Middle frontal gyrus (tissue), 1 donor: Measurements from ENCODE around the gene DCN.
"Not testable (repeated sequence)": the region's sequence is repeated elsewhere in the genome, so short reads cannot be mapped to it uniquely, and the experiment has no call there.

Experiments
- DNase-seq: peaks from one replicate; pipeline ENCODE4 v3.0.0-alpha.2; 2015; ENCODE audit warnings: low spot score; ENCODE audit errors: extremely low spot score

DCN gene

GRCh38 chr12:91182636-91183455 is at the start of gene DCN:
TSS of gene DCN (minus strand) at chr12:91182817. CDS start at chr12:91178552, 4,265 bp downstream.
- no peak for DNase-seq

GRCh38 chr12:91230841-91231240 is 48.2 kb upstream of the DCN start:
- DNase-seq = no peak

- no peak for DNase-seq
Observed at GRCh38 chr12:91226951-91227350, 44.3 kb upstream of the DCN start.

GRCh38 chr12:91225316-91225715 is 42.7 kb upstream of the DCN start:
- no peak for DNase-seq

- DNase-seq = no peak
Observed at GRCh38 chr12:91224401-91224800, 41.8 kb upstream of the DCN start.

- DNase-seq = no peak
Observed at GRCh38 chr12:91222746-91223145, 40.1 kb upstream of the DCN start.

GRCh38 chr12:91219919-91220318 is 37.3 kb upstream of the DCN start:
- no peak for DNase-seq

- no peak for DNase-seq
Observed at GRCh38 chr12:91219511-91219910, 36.9 kb upstream of the DCN start.

- DNase-seq = no peak
Observed at GRCh38 chr12:91216871-91217270, 34.3 kb upstream of the DCN start.

GRCh38 chr12:91215940-91216454 is 33.4 kb upstream of the DCN start:
- DNase-seq = no peak

GRCh38 chr12:91211866-91212265 is 29.2 kb upstream of the DCN start:
- no peak for DNase-seq

GRCh38 chr12:91210618-91211017 is 28.0 kb upstream of the DCN start:
- no peak for DNase-seq

GRCh38 chr12:91210144-91210543 is 27.5 kb upstream of the DCN start:
- no peak for DNase-seq

- not testable (repeated sequence) for DNase-seq
Observed at GRCh38 chr12:91207301-91207700, 24.7 kb upstream of the DCN start.

GRCh38 chr12:91205811-91206210 is 23.2 kb upstream of the DCN start:
- DNase-seq = no peak

GRCh38 chr12:91204421-91204820 is 21.8 kb upstream of the DCN start:
- no peak for DNase-seq

- DNase-seq = no peak
Observed at GRCh38 chr12:91203610-91204009, 21.0 kb upstream of the DCN start.

GRCh38 chr12:91202390-91202789 is 19.8 kb upstream of the DCN start:
- no peak for DNase-seq

- no peak for DNase-seq
Observed at GRCh38 chr12:91196436-91196835, 13.8 kb upstream of the DCN start.

GRCh38 chr12:91194500-91194899 is 11.9 kb upstream of the DCN start:
- no peak for DNase-seq

GRCh38 chr12:91191513-91192111 is 9.0 kb upstream of the DCN start:
- no peak for DNase-seq

- DNase-seq = no peak
Observed at GRCh38 chr12:91189516-91189915, 6.9 kb upstream of the DCN start.

- DNase-seq = no peak
Observed at GRCh38 chr12:91188778-91189177, 6.2 kb upstream of the DCN start.
